Measurements from ENCODE around the gene CNPY2.
"Not testable (repeated sequence)": the region's sequence is repeated elsewhere in the genome, so short reads cannot be mapped to it uniquely, and the experiment has no call there.

CNPY2 gene

GRCh38 chr12:56297400-56297799 is 18.4 kb downstream of the CNPY2 start:
- no peak for DNase-seq

- no peak for DNase-seq
Observed at GRCh38 chr12:56296295-56296694, 19.5 kb downstream of the CNPY2 start.

- DNase-seq = no peak
Observed at GRCh38 chr12:56293795-56294194, 22.0 kb downstream of the CNPY2 start.

GRCh38 chr12:56288705-56289387 is 26.9 kb downstream of the CNPY2 start:
- DNase-seq = no peak

- DNase-seq = no peak
Observed at GRCh38 chr12:56286044-56286830, 29.6 kb downstream of the CNPY2 start.

GRCh38 chr12:56284263-56284662 is 31.5 kb downstream of the CNPY2 start:
- DNase-seq = not testable (repeated sequence)

- DNase-seq = no peak
Observed at GRCh38 chr12:56282579-56282978, 33.2 kb downstream of the CNPY2 start.

GRCh38 chr12:56282030-56282429 is 33.8 kb downstream of the CNPY2 start:
- DNase-seq = no peak

- DNase-seq = no peak
Observed at GRCh38 chr12:56280849-56281248, 34.9 kb downstream of the CNPY2 start.

GRCh38 chr12:56278905-56279304 is 36.9 kb downstream of the CNPY2 start:
- no peak for DNase-seq

GRCh38 chr12:56274299-56274698 is 41.5 kb downstream of the CNPY2 start:
- no peak for DNase-seq

- not testable (repeated sequence) for DNase-seq
Observed at GRCh38 chr12:56272468-56272867, 43.3 kb downstream of the CNPY2 start.

GRCh38 chr12:56271031-56271430 is 44.8 kb downstream of the CNPY2 start:
- peak; percentile 27 for DNase-seq

- DNase-seq = peak; percentile 49
Observed at GRCh38 chr12:56267443-56268071, 48.2 kb downstream of the CNPY2 start.

GRCh38 chr12:56266693-56267442 is 48.9 kb downstream of the CNPY2 start, which contains the start of gene COQ10A:
Gene COQ10A, plus strand, starts transcription at chr12:56266942. Its CDS starts 177 bp downstream, at chr12:56267119.
- DNase-seq = peak; percentile 95

- DNase-seq = not testable (repeated sequence)
Observed at GRCh38 chr12:56266068-56266692, 49.6 kb downstream of the CNPY2 start.

- DNase-seq = peak; percentile 18
Observed at GRCh38 chr12:56262955-56263354, 52.8 kb downstream of the CNPY2 start.

- DNase-seq = no peak
Observed at GRCh38 chr12:56261503-56262232, 54.1 kb downstream of the CNPY2 start.

- DNase-seq = no peak
Observed at GRCh38 chr12:56260921-56261320, 54.9 kb downstream of the CNPY2 start.

- DNase-seq = no peak
Observed at GRCh38 chr12:56260380-56260779, 55.4 kb downstream of the CNPY2 start.

Measured in DMS53 (cell line).